ENCODE measurements around the gene OR6Q1. TPM values are rescaled to one million over a fixed set of nuclear protein-coding genes. Genes with fewer than 3 reads are reported as not detected.

OR6Q1 gene
- total and polyA plus RNA-seq, 2 of the 13 experiments (the other 11 are each of a cell fraction or from before 2014, with no cell fraction given), result not detected

DNA sequence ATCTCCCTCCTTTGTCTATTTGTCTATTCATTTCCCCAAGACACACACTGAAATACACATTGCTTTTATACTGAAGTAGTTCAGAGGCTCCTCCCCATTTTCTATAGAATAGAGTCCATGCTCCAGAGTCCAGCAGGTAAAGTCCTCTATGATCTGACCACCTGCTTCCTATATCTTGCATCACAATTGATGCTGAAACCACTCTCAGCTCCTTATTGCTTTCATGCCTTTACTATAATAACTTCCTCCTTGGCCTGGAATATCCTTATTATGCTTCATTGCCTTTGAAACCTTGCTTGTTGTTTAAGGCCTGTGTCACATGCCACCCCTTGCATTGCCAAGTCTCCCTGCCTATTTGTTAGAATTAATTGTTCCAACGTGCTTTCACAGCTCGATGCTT is 12.6 kb downstream of the OR6Q1 start (continued):
- TF ChIP-seq, protein P1, sequence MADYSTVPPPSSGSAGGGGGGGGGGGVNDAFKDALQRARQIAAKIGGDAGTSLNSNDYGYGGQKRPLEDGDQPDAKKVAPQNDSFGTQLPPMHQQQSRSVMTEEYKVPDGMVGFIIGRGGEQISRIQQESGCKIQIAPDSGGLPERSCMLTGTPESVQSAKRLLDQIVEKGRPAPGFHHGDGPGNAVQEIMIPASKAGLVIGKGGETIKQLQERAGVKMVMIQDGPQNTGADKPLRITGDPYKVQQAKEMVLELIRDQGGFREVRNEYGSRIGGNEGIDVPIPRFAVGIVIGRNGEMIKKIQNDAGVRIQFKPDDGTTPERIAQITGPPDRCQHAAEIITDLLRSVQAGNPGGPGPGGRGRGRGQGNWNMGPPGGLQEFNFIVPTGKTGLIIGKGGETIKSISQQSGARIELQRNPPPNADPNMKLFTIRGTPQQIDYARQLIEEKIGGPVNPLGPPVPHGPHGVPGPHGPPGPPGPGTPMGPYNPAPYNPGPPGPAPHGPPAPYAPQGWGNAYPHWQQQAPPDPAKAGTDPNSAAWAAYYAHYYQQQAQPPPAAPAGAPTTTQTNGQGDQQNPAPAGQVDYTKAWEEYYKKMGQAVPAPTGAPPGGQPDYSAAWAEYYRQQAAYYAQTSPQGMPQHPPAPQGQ (CRISPR knock-in tag; IDR thresholded peaks at IDR 0.05; ENCODE audit: borderline replicate concordance), result no peak
- TF ChIP-seq ZC3H4 (CRISPR knock-in tag; IDR thresholded peaks at IDR 0.05; ENCODE audit: borderline replicate concordance) (no peak), FOXA3 (CRISPR knock-in tag; IDR thresholded peaks at IDR 0.05) (no peak), ZNF260 (CRISPR knock-in tag; IDR thresholded peaks at IDR 0.05; ENCODE audit: borderline replicate concordance, low read depth) (no peak), ZFP36 (IDR thresholded peaks at IDR 0.05; ENCODE audit: borderline replicate concordance, low read depth, low read length, partially characterized antibody) (no peak), ISX (CRISPR knock-in tag; conservative IDR thresholded peaks at IDR 0.05) (no peak), ARNT (IDR thresholded peaks at IDR 0.05) (no peak), ATAD3A (CRISPR knock-in tag; IDR thresholded peaks at IDR 0.05) (no peak), NONO (IDR thresholded peaks at IDR 0.05) (no peak), NONO (CRISPR knock-in tag; conservative IDR thresholded peaks at IDR 0.05) (no peak), ZNF550 (CRISPR knock-in tag; IDR thresholded peaks at IDR 0.05; ENCODE audit: borderline replicate concordance) (no peak)
- TF ChIP-seq, protein P2, sequence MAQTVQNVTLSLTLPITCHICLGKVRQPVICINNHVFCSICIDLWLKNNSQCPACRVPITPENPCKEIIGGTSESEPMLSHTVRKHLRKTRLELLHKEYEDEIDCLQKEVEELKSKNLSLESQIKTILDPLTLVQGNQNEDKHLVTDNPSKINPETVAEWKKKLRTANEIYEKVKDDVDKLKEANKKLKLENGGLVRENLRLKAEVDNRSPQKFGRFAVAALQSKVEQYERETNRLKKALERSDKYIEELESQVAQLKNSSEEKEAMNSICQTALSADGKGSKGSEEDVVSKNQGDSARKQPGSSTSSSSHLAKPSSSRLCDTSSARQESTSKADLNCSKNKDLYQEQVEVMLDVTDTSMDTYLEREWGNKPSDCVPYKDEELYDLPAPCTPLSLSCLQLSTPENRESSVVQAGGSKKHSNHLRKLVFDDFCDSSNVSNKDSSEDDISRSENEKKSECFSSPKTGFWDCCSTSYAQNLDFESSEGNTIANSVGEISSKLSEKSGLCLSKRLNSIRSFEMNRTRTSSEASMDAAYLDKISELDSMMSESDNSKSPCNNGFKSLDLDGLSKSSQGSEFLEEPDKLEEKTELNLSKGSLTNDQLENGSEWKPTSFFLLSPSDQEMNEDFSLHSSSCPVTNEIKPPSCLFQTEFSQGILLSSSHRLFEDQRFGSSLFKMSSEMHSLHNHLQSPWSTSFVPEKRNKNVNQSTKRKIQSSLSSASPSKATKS (CRISPR knock-in tag; IDR thresholded peaks at IDR 0.05), result no peak
- TF ChIP-seq, protein P3, sequence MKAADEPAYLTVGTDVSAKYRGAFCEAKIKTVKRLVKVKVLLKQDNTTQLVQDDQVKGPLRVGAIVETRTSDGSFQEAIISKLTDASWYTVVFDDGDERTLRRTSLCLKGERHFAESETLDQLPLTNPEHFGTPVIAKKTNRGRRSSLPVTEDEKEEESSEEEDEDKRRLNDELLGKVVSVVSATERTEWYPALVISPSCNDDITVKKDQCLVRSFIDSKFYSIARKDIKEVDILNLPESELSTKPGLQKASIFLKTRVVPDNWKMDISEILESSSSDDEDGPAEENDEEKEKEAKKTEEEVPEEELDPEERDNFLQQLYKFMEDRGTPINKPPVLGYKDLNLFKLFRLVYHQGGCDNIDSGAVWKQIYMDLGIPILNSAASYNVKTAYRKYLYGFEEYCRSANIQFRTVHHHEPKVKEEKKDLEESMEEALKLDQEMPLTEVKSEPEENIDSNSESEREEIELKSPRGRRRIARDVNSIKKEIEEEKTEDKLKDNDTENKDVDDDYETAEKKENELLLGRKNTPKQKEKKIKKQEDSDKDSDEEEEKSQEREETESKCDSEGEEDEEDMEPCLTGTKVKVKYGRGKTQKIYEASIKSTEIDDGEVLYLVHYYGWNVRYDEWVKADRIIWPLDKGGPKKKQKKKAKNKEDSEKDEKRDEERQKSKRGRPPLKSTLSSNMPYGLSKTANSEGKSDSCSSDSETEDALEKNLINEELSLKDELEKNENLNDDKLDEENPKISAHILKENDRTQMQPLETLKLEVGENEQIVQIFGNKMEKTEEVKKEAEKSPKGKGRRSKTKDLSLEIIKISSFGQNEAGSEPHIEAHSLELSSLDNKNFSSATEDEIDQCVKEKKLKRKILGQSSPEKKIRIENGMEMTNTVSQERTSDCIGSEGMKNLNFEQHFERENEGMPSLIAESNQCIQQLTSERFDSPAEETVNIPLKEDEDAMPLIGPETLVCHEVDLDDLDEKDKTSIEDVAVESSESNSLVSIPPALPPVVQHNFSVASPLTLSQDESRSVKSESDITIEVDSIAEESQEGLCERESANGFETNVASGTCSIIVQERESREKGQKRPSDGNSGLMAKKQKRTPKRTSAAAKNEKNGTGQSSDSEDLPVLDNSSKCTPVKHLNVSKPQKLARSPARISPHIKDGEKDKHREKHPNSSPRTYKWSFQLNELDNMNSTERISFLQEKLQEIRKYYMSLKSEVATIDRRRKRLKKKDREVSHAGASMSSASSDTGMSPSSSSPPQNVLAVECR (CRISPR knock-in tag; IDR thresholded peaks at IDR 0.05; ENCODE audit: borderline replicate concordance), result no peak
